HG02884 (cell line): ENCODE measurements around the gene MGP.

ENCODE experiments used
- ATAC-seq: cut with Tn5 transposase; IDR thresholded peaks from one replicate; pipeline ENCODE4 v1.9.1; 2021; ENCODE audit warnings: mild to moderate bottlenecking, moderate library complexity; ENCODE audit not compliant: unreplicated experiment

Gene MGP

GRCh38 chr12:14885718-14886221, at the start of gene MGP:
Gene MGP, minus strand, starts transcription at chr12:14885854. Its CDS starts 63 bp downstream, at chr12:14885791.
- ATAC-seq: no peak

DNA sequence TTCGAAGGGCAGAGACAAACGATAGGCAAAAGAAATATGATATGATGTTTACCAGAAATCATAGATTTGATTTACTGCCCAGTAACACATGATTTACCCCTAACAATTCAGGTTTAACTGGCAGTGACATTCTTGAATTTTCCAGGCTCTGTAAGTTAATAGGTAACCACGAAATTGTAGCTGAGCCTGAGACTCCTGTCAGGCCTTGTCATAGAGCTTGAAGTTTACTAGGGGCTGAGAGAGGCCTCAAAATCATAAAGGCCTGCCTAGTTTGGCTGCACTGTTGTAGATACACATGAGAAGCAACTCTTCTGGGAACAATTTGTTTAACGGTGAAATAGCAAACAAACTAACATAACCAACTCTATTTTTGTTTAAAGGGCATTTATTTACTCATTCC, 49.4 kb upstream of the MGP start:
- ATAC-seq: no peak

- ATAC-seq: no peak
Measured at GRCh38 chr12:14934511-14934910, 48.9 kb upstream of the MGP start.

GRCh38 chr12:14931791-14932560, 46.3 kb upstream of the MGP start:
- ATAC-seq: no peak

DNA sequence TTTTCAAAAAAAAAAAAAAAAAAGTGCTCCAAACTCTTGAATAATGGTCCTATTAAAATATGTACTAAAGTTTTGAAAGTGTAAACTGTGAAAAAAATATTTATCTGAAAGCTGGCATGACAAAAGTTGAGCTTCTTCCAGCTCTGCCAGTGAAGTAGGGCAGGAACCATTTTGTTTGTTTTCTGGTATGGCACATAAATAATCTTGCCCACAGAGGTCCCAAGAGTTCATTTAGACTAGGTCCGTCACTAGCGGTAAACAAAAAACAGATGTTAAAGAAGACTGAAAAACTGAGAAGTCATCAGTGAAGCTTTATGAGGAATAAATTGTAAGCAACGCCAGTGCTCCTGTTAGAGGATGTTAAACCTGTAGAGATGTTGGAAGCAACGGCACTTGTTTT, 45.7 kb upstream of the MGP start:
- no peak for ATAC-seq

DNA sequence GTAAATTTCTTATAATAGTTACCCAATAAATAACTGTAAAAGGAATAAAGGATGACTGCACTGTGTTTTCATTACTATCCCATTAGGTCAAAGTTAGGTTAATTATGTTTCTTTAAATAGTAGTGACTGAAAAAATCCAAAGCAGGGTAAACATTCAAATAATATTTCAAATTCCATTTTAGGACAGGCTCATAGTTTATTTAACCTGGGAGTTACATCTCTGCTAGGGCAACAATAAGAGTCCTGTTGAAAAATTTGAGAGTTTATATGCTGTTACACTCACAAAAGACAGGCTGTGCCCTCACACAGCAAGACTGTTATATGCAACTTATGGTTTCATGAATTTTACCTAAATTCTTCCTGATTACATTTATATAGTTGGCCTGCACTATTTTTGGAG, 44.6 kb upstream of the MGP start:
- ATAC-seq: no peak

DNA sequence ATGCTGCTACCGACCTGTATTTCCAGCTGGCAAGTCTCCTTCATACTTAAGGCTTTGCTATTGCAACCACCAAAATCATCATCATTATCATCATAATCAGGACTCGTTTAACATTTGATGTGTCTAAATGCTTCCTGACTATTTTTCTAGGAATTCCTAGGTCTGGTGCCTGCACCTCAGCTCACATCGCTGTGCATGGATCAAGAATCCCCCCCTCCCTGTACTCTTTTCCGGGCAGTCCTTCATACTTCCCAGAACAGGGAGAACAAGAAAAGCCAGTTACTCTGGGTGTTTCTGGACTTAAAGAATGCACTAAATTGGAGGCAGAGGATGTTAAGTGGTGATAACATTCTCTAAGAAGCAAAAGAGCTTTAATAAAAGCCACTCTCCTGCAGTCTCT, 43.3 kb upstream of the MGP start:
- ATAC-seq: no peak

DNA sequence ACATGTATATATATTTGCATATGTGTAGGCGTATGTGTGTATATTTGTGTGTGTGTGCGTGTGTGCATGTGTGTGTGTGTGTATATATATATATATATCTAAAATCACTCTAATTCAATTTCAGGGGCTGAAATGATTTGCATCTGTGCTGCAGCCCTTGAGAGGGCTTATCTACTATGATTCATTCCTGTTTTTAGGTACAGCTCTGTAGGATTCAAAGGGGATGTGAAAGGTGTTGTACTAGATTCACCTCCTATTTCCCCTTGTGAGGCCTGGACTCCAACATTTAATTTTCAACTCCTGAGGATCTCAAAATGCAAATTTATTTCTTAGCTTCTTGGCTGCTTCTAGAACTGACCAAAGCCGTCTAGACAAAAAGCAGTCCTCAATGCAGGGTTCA, 41.6 kb upstream of the MGP start:
- no peak for ATAC-seq

- ATAC-seq: no peak
Measured at GRCh38 chr12:14924541-14924940, 38.9 kb upstream of the MGP start.

GRCh38 chr12:14923944-14924343, 38.3 kb upstream of the MGP start:
- ATAC-seq: no peak

DNA sequence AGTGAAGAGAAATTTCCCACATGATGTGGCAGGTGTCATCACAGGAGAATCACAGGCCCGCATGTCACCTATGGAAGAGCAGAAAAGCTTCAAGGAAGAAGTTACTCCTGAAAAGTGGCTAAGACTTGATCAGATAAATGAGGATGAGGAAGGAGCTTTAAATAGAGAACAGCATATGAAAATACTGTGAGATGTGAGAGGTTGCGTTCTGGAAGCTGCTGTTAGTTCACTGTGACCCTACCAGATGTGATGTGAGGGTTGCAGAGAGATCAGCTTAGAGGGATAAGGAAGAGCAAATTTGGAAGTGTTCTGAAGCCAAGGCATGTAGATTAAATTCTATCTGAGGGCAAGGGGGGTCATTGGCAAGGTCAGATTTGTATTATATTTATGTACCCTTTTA, 35.6 kb upstream of the MGP start:
- ATAC-seq: no peak

- ATAC-seq: no peak
Measured at GRCh38 chr12:14920475-14921126, 34.9 kb upstream of the MGP start.

DNA sequence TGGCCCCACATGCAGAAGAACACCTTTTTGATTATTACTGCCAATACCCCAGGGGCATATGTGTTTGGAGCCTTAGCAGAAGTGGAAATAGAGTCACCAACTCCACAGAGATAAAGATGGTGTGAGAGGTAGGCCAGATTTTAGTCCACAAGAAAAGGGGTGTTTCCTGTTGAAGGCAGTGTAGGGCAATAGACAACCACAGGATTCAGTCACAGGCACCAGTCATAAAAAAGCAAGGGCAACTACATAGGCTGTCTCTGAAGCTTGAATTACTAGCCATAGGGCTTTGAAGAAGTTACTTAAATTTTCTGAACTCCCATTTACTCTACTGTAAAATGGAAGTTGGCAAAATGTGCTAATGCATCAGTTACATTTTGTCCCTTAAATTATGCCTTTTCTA, 33.8 kb upstream of the MGP start:
- no peak for ATAC-seq

GRCh38 chr12:14915736-14916135, 30.1 kb upstream of the MGP start:
- no peak for ATAC-seq

DNA sequence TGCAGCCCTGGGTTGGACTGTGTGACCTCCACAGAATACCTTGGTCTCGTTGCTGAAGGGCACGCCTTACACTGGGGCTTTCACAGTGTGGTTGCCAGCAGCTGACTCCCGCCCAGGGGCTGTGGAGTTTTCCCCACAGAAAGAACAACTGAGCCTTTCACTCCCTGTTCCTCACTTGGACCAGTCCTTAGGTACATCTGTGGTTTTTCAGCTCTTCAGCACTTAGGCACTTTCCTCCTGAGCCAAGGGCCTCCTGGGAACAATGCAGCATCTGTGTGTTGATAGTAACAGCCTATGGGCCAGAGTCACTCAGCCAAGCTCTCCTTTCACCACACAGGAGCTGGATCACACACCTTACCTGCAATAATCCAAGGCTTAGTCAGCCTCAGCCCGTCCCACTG, 27.7 kb upstream of the MGP start:
- ATAC-seq: no peak

GRCh38 chr12:14911131-14911530, 25.5 kb upstream of the MGP start:
- no peak for ATAC-seq

DNA sequence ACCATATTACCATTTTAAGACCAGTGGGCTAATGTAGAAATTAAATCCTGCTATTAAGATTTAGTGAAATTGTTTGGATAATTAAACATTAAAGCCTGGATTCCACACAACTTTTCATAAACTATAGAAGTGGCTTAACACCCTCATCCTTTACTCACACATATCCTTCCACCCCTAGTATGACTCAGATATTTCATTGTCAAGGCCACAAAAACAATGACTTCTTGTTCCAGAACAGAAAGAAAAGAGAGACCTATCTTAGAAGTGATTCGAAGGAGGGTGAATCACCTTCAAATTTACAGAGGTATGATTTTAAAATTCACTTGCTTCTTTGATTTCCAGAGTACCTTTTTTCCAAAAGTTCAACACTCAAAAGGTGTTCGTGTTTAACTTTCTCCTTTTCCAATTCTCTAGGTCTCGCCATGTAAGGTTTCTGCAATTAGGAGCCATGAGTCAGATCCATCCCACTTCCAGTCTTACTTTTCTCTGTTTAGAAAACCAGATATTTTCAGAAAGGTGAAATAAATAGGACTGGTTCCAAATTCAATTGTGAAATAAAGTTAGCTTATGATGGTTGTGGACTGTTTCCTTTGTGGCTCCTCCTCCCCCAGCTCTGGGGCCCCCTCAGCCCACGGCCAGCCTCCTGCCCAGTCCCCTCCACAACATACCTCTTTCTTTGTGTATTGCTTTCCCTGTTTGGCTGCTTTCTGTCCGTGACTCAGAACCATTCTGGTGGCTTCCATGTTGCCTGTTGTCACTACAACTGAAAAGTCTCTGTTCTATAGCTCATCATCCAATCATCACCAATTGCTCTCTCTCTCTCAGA, 24.6 kb upstream of the MGP start:
- no peak for ATAC-seq

DNA sequence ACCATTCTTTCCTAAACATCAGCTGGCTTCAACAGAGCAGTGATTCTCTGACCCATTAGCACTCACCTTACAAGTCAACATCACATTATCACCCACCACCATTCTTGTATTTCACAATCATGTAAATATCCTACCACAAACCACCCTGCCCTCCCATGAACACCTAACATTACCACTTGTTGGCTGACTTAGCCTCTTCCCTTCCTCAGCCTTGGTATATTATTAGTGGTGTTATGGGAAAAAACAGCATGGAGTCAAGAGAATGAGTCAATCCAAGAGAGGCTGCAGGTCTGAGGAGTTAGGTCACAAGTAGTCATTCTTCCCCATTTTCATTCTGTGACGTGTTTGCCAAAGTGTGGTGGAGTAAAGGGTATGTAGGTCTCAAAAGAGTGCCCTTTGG, 22.3 kb upstream of the MGP start:
- no peak for ATAC-seq

DNA sequence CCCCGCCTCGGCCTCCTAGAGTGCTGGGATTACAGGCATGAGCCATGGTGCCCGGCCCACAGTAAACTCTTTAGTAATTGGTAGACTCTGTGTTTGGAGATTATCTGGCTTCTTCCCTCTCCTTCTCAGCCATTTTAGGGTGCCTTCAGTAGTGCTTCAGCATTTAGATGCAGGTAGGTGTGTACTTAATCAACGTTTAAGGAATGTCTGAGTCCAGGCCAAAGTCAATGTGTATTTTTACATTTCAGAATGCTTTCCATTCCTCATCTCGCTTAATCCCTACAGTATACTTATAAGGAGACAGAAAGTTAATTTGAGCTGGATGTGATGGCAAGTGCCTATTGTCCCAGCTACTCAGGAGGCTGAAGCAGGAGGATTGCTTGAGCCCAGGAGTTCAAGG, 20.5 kb upstream of the MGP start:
- no peak for ATAC-seq

GRCh38 chr12:14905269-14906004, 19.8 kb upstream of the MGP start:
- no peak for ATAC-seq

DNA sequence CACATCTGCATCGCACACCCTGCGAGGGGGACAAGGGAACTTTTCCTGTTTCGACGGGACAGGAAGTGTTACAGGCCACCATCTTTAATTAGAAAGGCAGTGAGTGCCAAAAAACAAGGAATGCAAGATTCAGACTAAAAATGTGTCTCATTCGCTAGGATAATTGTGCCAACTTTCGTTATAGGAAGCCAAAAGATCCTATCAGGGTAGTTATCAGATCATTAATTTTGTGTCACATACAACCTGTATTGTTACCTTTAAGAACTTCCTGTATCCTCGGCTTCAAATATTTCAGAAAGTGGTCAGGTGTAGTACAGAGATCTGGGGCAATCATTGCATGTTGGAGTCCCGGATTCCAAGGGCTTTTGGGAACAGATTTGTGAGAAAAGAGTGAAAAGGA, 19.2 kb upstream of the MGP start:
- ATAC-seq: no peak
